NCI-H1930 (cell line): ENCODE data around the gene IDH3A.

ENCODE experiments used
- DNase-seq, 2 experiments: peaks; one replicate each; lab custom pipeline; 2025; lab: John Stamatoyannopoulos, UW

IDH3A gene

GRCh38 chr15:78220713-78221112 is 71.6 kb downstream of the IDH3A start:
- no peak for DNase-seq
